OCI-LY1 (cell line): ENCODE results near the gene FCHSD1.

ENCODE experiments used
- H2AFZ ChIP-seq: fragments of 200-600 bp; sonication (generic), shearing (Covaris generic); 2 replicates; pipeline ENCODE4 v1.6.0; 2014; ENCODE audit warnings: antibody characterized with exemption, mild to moderate bottlenecking, low read length
- H3F3A ChIP-seq: fragments of 200-600 bp; sonication (generic), shearing (Covaris generic); 2 replicates; pipeline ENCODE4 v1.6.0; 2014; ENCODE audit warnings: mild to moderate bottlenecking, antibody characterized with exemption, low read length, moderate library complexity; ENCODE audit not compliant: insufficient read depth
- H3K27ac ChIP-seq: fragments of 200-600 bp; sonication (generic); 2 replicates; pipeline ENCODE4 v1.5.1; 2014; ENCODE audit warnings: low read length, mixed run types, mild to moderate bottlenecking, low read depth; ENCODE audit not compliant: poor library complexity, severe bottlenecking
- H3K27me3 ChIP-seq: fragments of 200-600 bp; sonication (generic); 2 replicates; pipeline ENCODE4 v1.6.0; 2014; ENCODE audit warnings: antibody characterized with exemption, mild to moderate bottlenecking, low read length, moderate library complexity; ENCODE audit not compliant: insufficient read depth
- H3K36me3 ChIP-seq: fragments of 200-600 bp; sonication (generic); 2 replicates; pipeline ENCODE4 v1.6.1; 2014; ENCODE audit warnings: mild to moderate bottlenecking, antibody characterized with exemption, low read length, moderate library complexity, mixed read lengths; ENCODE audit not compliant: insufficient read depth
- H3K4me1 ChIP-seq: fragments of 200-600 bp; sonication (generic); 2 replicates; pipeline ENCODE4 v1.5.1; 2014; ENCODE audit warnings: mild to moderate bottlenecking, low read length, moderate library complexity; ENCODE audit not compliant: insufficient read depth, severe bottlenecking
- H3K4me2 ChIP-seq: fragments of 200-600 bp; sonication (generic), shearing (Covaris generic); 2 replicates; pipeline ENCODE4 v1.6.1; 2014; ENCODE audit warnings: low read length
- H3K4me3 ChIP-seq: fragments of 200-600 bp; sonication (generic); 2 replicates; pipeline ENCODE4 v1.5.1; 2014; ENCODE audit warnings: low read length, low read depth, mild to moderate bottlenecking, mixed read lengths; ENCODE audit not compliant: poor library complexity, severe bottlenecking
- H3K79me2 ChIP-seq: fragments of 200-600 bp; shearing (Covaris generic); 2 replicates; pipeline ENCODE4 v1.6.1; 2016; ENCODE audit warnings: mixed run types, low read length, mixed read lengths; ENCODE audit not compliant: insufficient read depth
- H3K9ac ChIP-seq: fragments of 200-600 bp; sonication (generic), shearing (Covaris generic); 2 replicates; pipeline ENCODE4 v1.6.1; 2014; ENCODE audit warnings: mild to moderate bottlenecking, low read length, mixed read lengths
- H3K9me2 ChIP-seq: fragments of 200-600 bp; sonication (generic), shearing (Covaris generic); 2 replicates; pipeline ENCODE4 v1.6.1; 2014; ENCODE audit warnings: low read depth, mild to moderate bottlenecking, low read length, mixed read lengths
- H3K9me3 ChIP-seq: fragments of 200-600 bp; shearing (Covaris generic); 2 replicates; pipeline ENCODE4 v1.6.1; 2014; ENCODE audit warnings: low read length, mixed read lengths
- H4K20me1 ChIP-seq: fragments of 200-600 bp; sonication (generic), shearing (Covaris generic); 2 replicates; pipeline ENCODE4 v1.6.0; 2016; ENCODE audit warnings: mild to moderate bottlenecking, low read length; ENCODE audit not compliant: insufficient read depth
- CTCF ChIP-seq: fragments of 200-600 bp; sonication (generic), shearing (Covaris generic); IDR thresholded peaks from 2 replicates; pipeline ENCODE4 v1.5.1; 2017; ENCODE audit warnings: mild to moderate bottlenecking, antibody characterized with exemption, low read length, moderate library complexity, mixed read lengths
- EZH2 ChIP-seq: fragments of 200-600 bp; sonication (generic), shearing (Covaris generic); IDR thresholded peaks from 2 replicates; pipeline ENCODE4 v1.8.0; 2017; ENCODE audit warnings: borderline replicate concordance, mixed run types, mild to moderate bottlenecking, antibody characterized with exemption, low read length, moderate library complexity, mixed read lengths

FCHSD1 gene

GRCh38 chr5:141669520-141669919, 18.3 kb upstream of the FCHSD1 start:
- H3K4me2 ChIP-seq, result no peak overlapping the region
- TF ChIP-seq EZH2 (no peak), CTCF (peak; percentile 22; the same call in 1 of the 2 replicates)
- no peak overlapping the region for H3K9ac ChIP-seq
- no peak overlapping the region for H3K4me3 ChIP-seq
- H2AFZ ChIP-seq, result no peak overlapping the region
- no peaks in the 10 kb centered on the region for H3K27me3 ChIP-seq
- H3F3A ChIP-seq, result no peaks in the 10 kb centered on the region
- no peak overlapping the region for H3K27ac ChIP-seq
- no peaks in the 10 kb centered on the region for H3K79me2 ChIP-seq
- no peaks in the 10 kb centered on the region for H3K9me2 ChIP-seq
- H3K36me3 ChIP-seq, result no peaks in the 10 kb centered on the region
- H3K9me3 ChIP-seq, result no peaks in the 10 kb centered on the region
- H4K20me1 ChIP-seq, result no peaks in the 10 kb centered on the region
- no peaks in the 10 kb centered on the region for H3K4me1 ChIP-seq

DNA sequence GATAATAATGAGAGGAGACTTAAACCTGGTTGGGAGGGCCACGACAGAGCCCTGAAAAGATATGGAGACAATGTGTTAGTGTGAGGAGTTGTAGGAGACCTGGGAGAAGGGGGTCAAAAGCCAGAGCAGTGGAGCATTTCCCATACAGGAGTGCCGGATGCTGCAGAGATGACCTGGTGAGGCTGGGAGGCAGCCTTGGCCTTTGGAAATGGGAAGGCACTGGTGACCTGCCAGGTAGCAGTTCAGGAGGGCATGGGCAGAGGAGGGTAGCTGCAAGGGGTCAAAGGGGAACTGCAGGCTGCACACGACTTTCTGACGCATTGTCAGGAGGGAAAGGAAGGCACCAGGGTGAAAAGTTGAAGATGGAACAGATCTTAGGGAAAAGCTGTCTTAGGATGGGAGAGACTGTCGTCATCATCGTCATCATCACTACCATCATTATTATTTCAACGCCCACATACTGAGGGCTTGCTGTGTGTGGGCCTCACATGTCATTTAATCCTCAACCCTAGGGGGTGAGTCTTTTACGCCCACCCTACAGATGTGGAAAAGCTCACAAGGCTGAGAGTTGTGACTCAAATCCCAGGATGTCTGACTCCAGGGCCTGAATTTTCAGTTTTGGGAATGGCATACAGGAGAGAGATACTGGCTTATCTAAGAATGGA, 17.5 kb upstream of the FCHSD1 start:
- Histone ChIP-seq H3K4me3 (no peak overlapping the region), H3K27me3 (no peaks in the 10 kb centered on the region), H3K27ac (no peak overlapping the region), H4K20me1 (no peaks in the 10 kb centered on the region), H3K4me1 (no peaks in the 10 kb centered on the region), H3F3A (no peaks in the 10 kb centered on the region), H3K4me2 (no peak overlapping the region), H3K9me2 (no peaks in the 10 kb centered on the region), H3K9ac (no peak overlapping the region), H3K36me3 (no peaks in the 10 kb centered on the region), H3K9me3 (no peaks in the 10 kb centered on the region), H3K79me2 (no peaks in the 10 kb centered on the region), H2AFZ (no peak overlapping the region)
- no peak for TF ChIP-seq CTCF
- TF ChIP-seq EZH2, result no peak

DNA sequence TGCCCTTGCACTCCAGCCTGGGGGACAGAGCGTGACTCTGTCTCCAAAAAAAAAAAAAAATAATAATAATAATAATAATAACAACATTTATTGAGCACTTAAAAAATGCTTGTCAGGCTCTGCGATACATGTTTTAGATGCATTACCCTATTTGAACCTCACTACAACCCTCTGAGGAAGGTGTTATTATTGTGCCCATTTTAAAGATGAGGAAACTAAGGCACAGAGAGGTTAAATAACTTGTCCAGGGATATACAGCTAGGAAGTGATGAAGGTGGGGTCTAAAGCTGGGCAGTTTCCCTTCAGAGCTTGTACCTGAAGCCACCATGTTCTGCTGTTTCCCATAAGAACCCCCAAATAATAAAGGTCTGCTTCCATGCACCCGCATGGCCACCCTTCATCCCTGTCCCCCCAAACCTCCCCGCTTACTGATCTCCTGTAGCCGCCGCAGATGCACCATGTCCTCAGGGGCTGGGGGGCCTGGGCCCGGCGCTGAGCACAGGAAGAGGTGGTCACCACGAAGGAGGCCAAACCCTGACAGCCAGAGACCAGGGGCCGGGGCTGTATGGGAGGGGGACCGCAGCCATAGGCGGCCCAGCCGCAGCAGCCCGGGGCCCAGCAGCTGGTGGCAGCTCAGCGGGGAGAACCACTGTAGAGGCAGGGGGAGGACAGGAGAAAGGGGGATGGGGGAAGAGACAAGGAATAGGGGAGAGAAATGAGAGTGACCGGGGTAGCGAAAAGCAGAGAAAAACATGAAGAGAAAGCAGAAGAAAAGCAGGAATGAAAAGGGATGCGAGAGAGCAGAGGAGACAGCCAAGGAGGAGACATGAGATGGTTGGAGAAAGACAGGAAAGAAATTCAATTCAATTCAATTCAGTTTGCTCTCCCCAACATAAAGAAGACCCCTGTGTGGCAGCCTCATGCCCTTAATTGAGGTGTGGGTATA, 15.1 kb upstream of the FCHSD1 start:
- H3K9me2 ChIP-seq, result no peaks in the 10 kb centered on the region
- no peak overlapping the region for H3K27ac ChIP-seq
- H3K4me3 ChIP-seq, result no peak overlapping the region
- H2AFZ ChIP-seq, result no peak overlapping the region
- no peaks in the 10 kb centered on the region for H4K20me1 ChIP-seq
- no peak overlapping the region for H3K9ac ChIP-seq
- no peaks in the 10 kb centered on the region for H3F3A ChIP-seq
- TF ChIP-seq CTCF (no peak), EZH2 (no peak)
- H3K79me2 ChIP-seq, result no peaks in the 10 kb centered on the region
- no peaks in the 10 kb centered on the region for H3K4me1 ChIP-seq
- no peaks in the 10 kb centered on the region for H3K36me3 ChIP-seq
- H3K9me3 ChIP-seq, result no peaks in the 10 kb centered on the region
- no peaks in the 10 kb centered on the region for H3K27me3 ChIP-seq
- no peak overlapping the region for H3K4me2 ChIP-seq
